Prostate gland (tissue), 2 donors: ENCODE measurements around the gene CSKMT. TPM values are rescaled to one million over a fixed set of nuclear protein-coding genes. Genes with fewer than 3 reads are reported as not detected.
A peak's percentile ranks its signal among the peaks of the same experiment; 100 is the strongest.

Source experiments
- DNase-seq: peaks from one replicate; pipeline ENCODE4 v3.0.0-alpha.2; 2019; ENCODE audit warnings: low spot score
- H3K27ac ChIP-seq, 2 donors: fragments of 200-600 bp; sonication (generic); 2 replicates each; pipeline ENCODE4 v1.5.1; 2017 to 2019
- H3K27me3 ChIP-seq: fragments of 200-600 bp; sonication (generic); replicated peaks from 2 replicates; pipeline ENCODE4 v1.5.1; 2019; ENCODE audit not compliant: insufficient read depth
- H3K36me3 ChIP-seq, 2 donors: fragments of 200-600 bp; sonication (generic); 1 replicate in 1 of 2; 2 replicates in 1 of 2; pipeline versions ENCODE4 v1.5.1 to v1.8.1; 2017 to 2019
- H3K4me1 ChIP-seq: fragments of 200-600 bp; sonication (generic); replicated peaks from 2 replicates; pipeline ENCODE4 v1.5.1; 2019
- H3K4me3 ChIP-seq, 2 donors: fragments of 200-600 bp; sonication (generic); 2 replicates each; pipeline ENCODE4 v1.5.1; 2017 to 2019
- H3K9me3 ChIP-seq: fragments of 200-600 bp; sonication (generic); 2 replicates; pipeline ENCODE4 v1.5.1; 2017
- CTCF ChIP-seq, 4 experiments: fragments of 200-600 bp in 2 of 4; fragments of 450-650 bp in 2 of 4; sonication (generic) in 2 of 4; IDR thresholded peaks; 1 replicate in 3 of 4; 2 replicates in 1 of 4; pipeline ENCODE4 v1.5.1; 2016 to 2019; ENCODE audit warnings: antibody characterized with exemption in 4 of 4, mild to moderate bottlenecking in 2 of 4, moderate library complexity in 2 of 4
- POLR2A ChIP-seq: fragments of 450-650 bp; IDR thresholded peaks from one replicate; pipeline ENCODE4 v1.6.1; 2016; ENCODE audit warnings: antibody characterized with exemption, mild to moderate bottlenecking
- POLR2AphosphoS5 ChIP-seq: sonication (generic); formaldehyde crosslinking; IDR thresholded peaks from one replicate; pipeline ENCODE4 v1.6.1; 2017; ENCODE audit warnings: antibody characterized with exemption
- WGBS: methylation state at CpG from one replicate; pipeline ENCODE4 v1.1.5; 2018; 5-methylcytosine and 5-hydroxymethylcytosine counted together
- intact Hi-C: fragments of 100-400 bp; cut with DNase I; formaldehyde crosslinking; loops from one replicate; pipeline ENCODE4 v1.14.2; 2022
- total RNA-seq, 2 donors: library from RNA; depleted of rRNA; stranded (reverse); fragments of >200 nt; gene quantifications; one replicate each; pipeline ENCODE4 v1.1.0, GENCODE V29; 2016

CSKMT gene
- total RNA-seq, 2 donors from 2014 or later: 9.7 to 20.2 TPM

GRCh38 chr11:62645946-62646824, 18.9 kb upstream of the CSKMT start, which contains the start of gene GANAB:
Gene GANAB, minus strand, starts transcription at chr11:62646613. Its CDS starts 14 bp downstream, at chr11:62646599.
- peak; percentile 100 for DNase-seq
- H3K27ac ChIP-seq: peak within 1 kb of the TSS; percentile 86 to 89
- no peaks in the 10 kb centered on the region for H3K9me3 ChIP-seq
- H3K36me3 ChIP-seq: peaks cover 0 to 2% of the 10 kb centered on the region in 2 donors
- WGBS: 0% methylated on average over 69 of the region's 73 CpGs
- peak within 1 kb of the TSS; percentile 73 to 98 for H3K4me3 ChIP-seq
- TF ChIP-seq POLR2A: peak; percentile 75
- no peak for TF ChIP-seq CTCF (IDR thresholded peaks at IDR 0.05)
- peak; percentile 98 for TF ChIP-seq POLR2AphosphoS5
- H3K4me1 ChIP-seq: no peaks in the 10 kb centered on the region
- H3K27me3 ChIP-seq: no peaks in the 10 kb centered on the region
- intact Hi-C loops: no loop called here

DNA sequence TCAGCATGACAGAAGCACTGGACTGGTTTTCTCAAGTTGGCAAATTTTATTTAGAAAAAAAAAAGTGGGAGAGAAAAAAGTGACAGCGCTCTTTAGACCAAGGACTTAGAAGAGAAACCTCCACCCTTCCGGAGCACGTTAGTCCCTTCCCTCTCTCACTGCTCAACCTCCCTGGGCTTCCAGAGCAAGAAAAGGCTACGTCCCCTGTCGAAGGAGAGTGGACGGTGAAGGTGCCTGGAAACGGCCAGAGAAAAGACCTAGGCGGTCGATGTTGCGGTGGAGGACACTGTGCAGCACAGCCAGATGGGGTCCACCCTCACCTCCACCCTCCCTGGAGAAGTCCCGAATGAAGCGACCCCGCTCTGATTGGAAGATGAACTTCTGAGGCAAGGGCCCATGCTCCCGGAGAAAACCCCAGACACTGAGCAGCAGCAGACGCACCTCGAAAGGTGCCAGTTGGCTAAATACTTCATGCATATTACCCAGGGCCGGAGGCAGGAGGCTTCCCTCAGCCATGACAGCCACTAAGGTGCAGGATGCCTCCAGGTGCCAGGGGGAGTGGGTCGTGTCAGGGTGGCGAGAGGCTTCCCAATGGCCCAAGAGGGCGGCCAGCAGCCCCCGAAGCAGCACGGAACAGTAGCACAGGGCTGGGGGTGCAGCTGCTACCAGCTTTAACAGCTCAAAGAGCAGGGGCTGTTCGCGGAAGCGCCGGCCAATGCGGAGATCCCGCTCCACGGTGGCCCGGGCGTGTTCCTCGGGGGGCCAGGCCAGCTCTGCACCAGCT, 18.1 kb upstream of the CSKMT start:
- H3K27me3 ChIP-seq: no peaks in the 10 kb centered on the region
- no peak for DNase-seq
- peaks cover under 1% of the 10 kb centered on the region for H3K4me1 ChIP-seq
- peaks cover 0 to 2% of the 10 kb centered on the region in 2 donors for H3K36me3 ChIP-seq
- TF ChIP-seq POLR2AphosphoS5 (no peak), CTCF (IDR thresholded peaks at IDR 0.05) (no peak), POLR2A (no peak)
- peak overlapping the region in 1 of 2 donors; percentile 89 for H3K27ac ChIP-seq
- H3K9me3 ChIP-seq: no peaks in the 10 kb centered on the region
- intact Hi-C loops: no loop called here
- 60% methylated on average over 25 of the region's 32 CpGs for WGBS
- H3K4me3 ChIP-seq: peak overlapping the region in 1 of 2 donors; percentile 73

- no peak overlapping the region for H3K27ac ChIP-seq
- intact Hi-C loops: no loop called here
- no peaks in the 10 kb centered on the region for H3K27me3 ChIP-seq
- no peak overlapping the region for H3K4me3 ChIP-seq
- no peak for TF ChIP-seq CTCF (IDR thresholded peaks at IDR 0.05)
- TF ChIP-seq POLR2A: no peak
- WGBS: 91% methylated on average over 6 of the region's 6 CpGs
- H3K4me1 ChIP-seq: peaks cover 6% of the 10 kb centered on the region
- DNase-seq: no peak
- H3K36me3 ChIP-seq: peaks cover 0 to 2% of the 10 kb centered on the region in 2 donors
- H3K9me3 ChIP-seq: no peaks in the 10 kb centered on the region
Observed at GRCh38 chr11:62647609-62648005, 17.5 kb upstream of the CSKMT start.

GRCh38 chr11:62648185-62648966, 16.7 kb upstream of the CSKMT start:
- H3K9me3 ChIP-seq: no peaks in the 10 kb centered on the region
- DNase-seq: no peak
- no peak overlapping the region for H3K4me3 ChIP-seq
- TF ChIP-seq CTCF (IDR thresholded peaks at IDR 0.05): no peak
- TF ChIP-seq POLR2AphosphoS5: no peak
- TF ChIP-seq POLR2A: no peak
- H3K36me3 ChIP-seq: peaks cover 0 to 2% of the 10 kb centered on the region in 2 donors
- intact Hi-C loops: no loop called here
- WGBS: 91% methylated on average over 24 of the region's 24 CpGs
- H3K27ac ChIP-seq: no peak overlapping the region
- H3K27me3 ChIP-seq: no peaks in the 10 kb centered on the region
- peaks cover 6% of the 10 kb centered on the region for H3K4me1 ChIP-seq
